ENCODE results near the gene UNC13A.
"Not testable (repeated sequence)": the region's sequence is repeated elsewhere in the genome, so short reads cannot be mapped to it uniquely, and the experiment has no call there.

The UNC13A gene

GRCh38 chr19:17560205-17560595 lies 128.0 kb downstream of the UNC13A start:
- DNase-seq, result no peak

- DNase-seq, result no peak
These were observed 130.7 kb downstream of the UNC13A start for GRCh38 chr19:17557466-17557865.

DNA sequence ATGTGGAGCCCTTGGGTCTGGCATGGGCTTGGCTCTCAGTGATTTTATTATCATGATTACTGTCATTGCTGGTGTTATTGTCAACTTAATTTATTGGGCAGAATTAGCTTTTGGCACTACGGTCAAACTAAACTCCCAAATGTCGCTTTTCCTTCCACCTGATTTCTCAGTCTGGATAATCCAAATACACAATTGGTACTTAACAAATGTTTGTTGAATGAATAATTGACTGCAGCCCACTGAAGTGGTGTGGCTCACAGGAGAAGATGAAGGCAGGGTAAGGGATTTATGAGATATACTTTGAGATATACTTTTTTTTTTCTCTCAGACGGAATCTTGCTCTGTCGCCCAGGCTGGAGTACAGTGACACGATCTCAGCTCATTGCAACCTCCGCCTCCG lies 131.2 kb downstream of the UNC13A start:
- no peak for DNase-seq

DNA sequence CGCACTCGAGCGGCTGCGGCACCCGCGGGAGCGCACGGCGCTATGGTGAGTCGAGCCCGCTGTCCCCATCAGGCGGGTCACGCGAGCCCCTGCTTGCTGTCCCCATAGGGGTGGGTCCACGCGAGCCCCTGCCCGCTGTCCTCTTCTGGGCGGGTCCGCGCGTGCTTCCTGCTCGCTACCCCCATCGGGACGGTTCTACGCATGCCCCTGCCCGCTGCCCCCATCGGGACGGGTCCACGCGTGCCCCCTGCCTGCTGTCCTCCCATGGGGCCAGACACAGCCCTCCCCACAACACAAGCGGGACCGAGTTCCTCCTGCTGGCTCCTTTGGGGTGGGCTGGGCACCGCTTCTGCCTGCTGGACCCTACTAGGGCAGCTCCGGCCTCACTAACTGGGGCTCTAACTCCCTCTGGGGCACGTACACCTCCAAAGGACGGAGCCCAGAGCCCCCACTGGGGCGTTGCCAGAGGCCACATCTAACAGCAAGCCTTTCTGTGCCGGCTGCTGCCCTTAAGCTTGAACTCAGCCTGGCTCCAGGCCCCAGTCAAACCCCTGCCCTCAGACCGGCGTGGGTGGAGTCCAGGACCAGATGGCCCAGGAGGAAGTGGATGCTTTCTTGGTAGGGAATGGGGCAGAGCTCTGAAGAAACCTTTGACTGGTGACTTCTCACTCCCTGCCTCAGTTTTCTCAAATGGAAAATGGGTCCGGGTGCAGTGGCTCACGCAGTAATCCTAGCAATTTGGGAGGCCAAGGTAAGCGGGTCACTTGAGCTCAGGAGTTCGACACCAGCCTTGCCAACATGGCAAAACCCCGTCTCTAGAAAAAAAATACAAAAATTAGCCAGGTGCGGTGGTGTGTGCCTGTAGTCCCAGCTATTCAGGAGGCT lies 132.0 kb downstream of the UNC13A start:
- peak; percentile 45 for DNase-seq

DNA sequence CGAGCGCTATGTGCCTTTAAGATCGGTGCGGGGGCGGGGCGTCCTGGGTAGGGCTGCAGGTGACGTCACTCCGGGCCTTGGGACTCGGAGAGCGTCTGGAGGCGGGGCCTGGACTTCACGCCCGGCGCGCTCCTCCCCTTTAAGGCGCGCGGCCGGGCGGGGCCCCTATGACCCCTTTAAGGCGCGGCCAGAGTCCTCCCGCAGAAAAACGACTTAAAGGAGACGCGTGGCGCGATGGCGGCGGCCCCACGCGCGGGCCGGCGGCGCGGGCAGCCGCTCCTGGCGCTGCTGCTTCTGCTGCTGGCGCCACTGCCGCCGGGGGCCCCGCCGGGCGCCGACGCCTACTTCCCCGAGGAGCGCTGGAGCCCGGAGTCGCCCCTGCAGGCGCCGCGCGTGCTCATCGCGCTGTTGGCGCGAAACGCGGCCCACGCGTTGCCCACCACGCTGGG lies 132.7 kb downstream of the UNC13A start, which contains the start of gene COLGALT1:
Gene COLGALT1 (plus strand): TSS at position 170 of the 449 bp plus-strand sequence. CDS start 65 bp downstream, at position 235.
- peak; percentile 98 for DNase-seq

DNA sequence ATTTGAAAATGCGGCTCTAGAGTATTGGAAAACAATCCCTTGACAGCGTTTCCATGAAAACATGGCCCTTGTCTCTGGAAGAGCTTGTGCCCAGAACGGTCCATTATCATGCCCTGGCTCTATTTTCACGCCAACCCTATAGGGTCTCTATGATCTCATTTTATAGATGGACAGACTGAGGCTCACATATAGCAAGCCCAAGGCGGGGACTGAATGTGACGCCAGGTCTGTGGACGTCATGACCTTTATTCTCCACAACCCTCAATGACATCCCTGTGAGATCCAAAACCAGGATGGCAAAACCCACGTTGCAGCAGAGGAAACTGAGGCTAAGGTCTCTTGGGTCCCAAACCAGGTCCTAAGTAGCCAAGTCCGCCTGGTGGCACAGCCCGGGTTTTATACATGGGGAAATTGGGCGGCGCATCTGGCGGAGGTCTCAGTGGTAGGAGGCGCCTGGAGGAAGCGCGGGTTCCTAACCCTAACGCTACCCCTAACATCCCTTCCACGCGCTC lies 133.1 kb downstream of the UNC13A start:
- no peak for DNase-seq

DNA sequence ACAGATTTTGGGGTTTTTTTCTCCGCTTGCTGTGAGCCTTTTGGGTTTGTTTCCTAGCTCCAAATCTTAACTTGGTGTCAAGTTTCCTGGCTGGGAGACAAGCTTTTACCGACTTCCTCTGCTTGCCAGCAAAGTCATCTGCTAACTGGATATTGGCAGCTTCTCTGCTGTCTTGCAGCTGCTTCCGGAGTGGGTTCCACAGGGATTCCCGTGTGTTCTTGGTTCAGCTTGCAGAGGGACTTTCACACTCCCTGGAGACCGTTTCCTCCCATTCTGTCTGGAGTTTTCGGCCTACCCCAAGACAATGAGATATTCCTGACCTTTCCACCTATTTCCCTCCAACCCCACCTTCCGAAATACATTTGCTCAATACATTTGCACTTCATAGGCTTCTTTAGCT lies 134.9 kb downstream of the UNC13A start:
- no peak for DNase-seq

- DNase-seq, result not testable (repeated sequence)
These were observed 135.4 kb downstream of the UNC13A start for GRCh38 chr19:17552735-17553134.

All from stimulated activated naive CD4-positive, alpha-beta T cell treated with Interleukin-2 at 50 U/mL for 16 hours (primary cell).